Trophoblast cell (in vitro differentiated cells and primary cell): Measurements from ENCODE around the gene CELF5.
"Not testable (repeated sequence)": the region's sequence is repeated elsewhere in the genome, so short reads cannot be mapped to it uniquely, and the experiment has no call there.

ENCODE experiments used
- DNase-seq, 2 donors: peaks; one replicate each; pipeline ENCODE4 v3.0.0-alpha.2; 2016
- H2AFZ ChIP-seq: 2 replicates; pipeline ENCODE4 v1.6.1; 2013; ENCODE audit warnings: low read length, moderate library complexity, mild to moderate bottlenecking; ENCODE audit not compliant: insufficient read depth, poor library complexity
- H2AK5ac ChIP-seq: 2 replicates; pipeline ENCODE4 v1.6.1; 2013; ENCODE audit warnings: mild to moderate bottlenecking, low read length
- H2BK120ac ChIP-seq: 2 replicates; pipeline ENCODE4 v1.6.1; 2013; ENCODE audit warnings: low read length, mild to moderate bottlenecking, moderate library complexity; ENCODE audit not compliant: insufficient read depth, poor library complexity
- H2BK12ac ChIP-seq: 2 replicates; pipeline ENCODE4 v1.6.1; 2013; ENCODE audit warnings: mild to moderate bottlenecking, low read length, moderate library complexity
- H2BK5ac ChIP-seq: 2 replicates; pipeline ENCODE4 v1.6.1; 2013; ENCODE audit warnings: low read length, low read depth, moderate library complexity, mild to moderate bottlenecking; ENCODE audit not compliant: poor library complexity
- H3K14ac ChIP-seq: 2 replicates; pipeline ENCODE4 v1.6.1; 2013; ENCODE audit warnings: mild to moderate bottlenecking, low read length
- H3K18ac ChIP-seq: 2 replicates; pipeline ENCODE4 v1.6.1; 2013; ENCODE audit warnings: mild to moderate bottlenecking, low read length
- H3K23ac ChIP-seq: 2 replicates; pipeline ENCODE4 v1.6.1; 2013; ENCODE audit warnings: low read length
- H3K27ac ChIP-seq: 2 replicates; pipeline ENCODE4 v1.5.1; 2013; ENCODE audit warnings: low read depth, mild to moderate bottlenecking, inconsistent platforms, low read length, moderate library complexity
- H3K27me3 ChIP-seq: 2 replicates; pipeline ENCODE4 v1.6.1; 2013; ENCODE audit warnings: inconsistent platforms, mild to moderate bottlenecking, low read length, moderate library complexity; ENCODE audit not compliant: insufficient read depth
- H3K36me3 ChIP-seq, 2 experiments: 1 replicate in 1 of 2; 2 replicates in 1 of 2; pipeline ENCODE4 v1.6.1; 2013; ENCODE audit warnings: low read length in 2 of 2, mild to moderate bottlenecking in 2 of 2, moderate library complexity in 1 of 2; ENCODE audit not compliant: insufficient read depth in 2 of 2, control insufficient read depth in 1 of 2
- H3K4ac ChIP-seq: 2 replicates; pipeline ENCODE4 v1.6.1; 2013; ENCODE audit warnings: low read depth, mild to moderate bottlenecking, low read length, moderate library complexity
- H3K4me1 ChIP-seq, 2 experiments: 1 replicate in 1 of 2; 2 replicates in 1 of 2; pipeline ENCODE4 v1.6.1; 2013; ENCODE audit warnings: low read length in 2 of 2, mild to moderate bottlenecking in 2 of 2, moderate library complexity in 1 of 2; ENCODE audit not compliant: insufficient read depth in 2 of 2, control insufficient read depth in 1 of 2
- H3K4me2 ChIP-seq: 2 replicates; pipeline ENCODE4 v1.6.1; 2013; ENCODE audit warnings: inconsistent platforms, mild to moderate bottlenecking, low read length, moderate library complexity
- H3K4me3 ChIP-seq: 2 replicates; pipeline ENCODE4 v1.5.1; 2013; ENCODE audit warnings: mild to moderate bottlenecking, low read depth, low read length, inconsistent platforms
- H3K79me1 ChIP-seq: one replicate; pipeline ENCODE4 v1.6.1; 2013; ENCODE audit warnings: low read length
- H3K79me2 ChIP-seq: 2 replicates; pipeline ENCODE4 v1.6.1; 2013; ENCODE audit warnings: low read length, mild to moderate bottlenecking; ENCODE audit not compliant: control insufficient read depth, insufficient read depth, poor library complexity
- H3K9ac ChIP-seq: 2 replicates; pipeline ENCODE4 v1.6.1; 2013; ENCODE audit warnings: mild to moderate bottlenecking, low read length
- H3K9me3 ChIP-seq: 2 replicates; pipeline ENCODE4 v1.6.1; 2013; ENCODE audit warnings: low read depth, mild to moderate bottlenecking, control low read depth, inconsistent platforms, low read length; ENCODE audit not compliant: insufficient read depth
- H4K12ac ChIP-seq: 2 replicates; pipeline ENCODE4 v1.6.1; 2013; ENCODE audit warnings: low read depth, mild to moderate bottlenecking, low read length, moderate library complexity
- H4K8ac ChIP-seq: 2 replicates; pipeline ENCODE4 v1.6.1; 2013; ENCODE audit warnings: low read depth, mild to moderate bottlenecking, low read length, moderate library complexity
- H4K91ac ChIP-seq: one replicate; pipeline ENCODE4 v1.6.1; 2013; ENCODE audit warnings: low read depth, mild to moderate bottlenecking, low read length, moderate library complexity
- WGBS: extraction: QIAGEN DNeasy Blood & Tissue Kit; methylation state at CpG from one replicate; pipeline ENCODE4 v1.1.7; 2013; ENCODE audit warnings: missing lambda C conversion rate; ENCODE audit not compliant: insufficient read length, insufficient coverage; ENCODE audit errors: extremely low coverage; 5-methylcytosine and 5-hydroxymethylcytosine counted together

The CELF5 gene

GRCh38 chr19:3191806-3192104, 32.7 kb upstream of the CELF5 start:
- not testable (repeated sequence) for H3K27ac ChIP-seq, H3K14ac ChIP-seq, H3K9ac ChIP-seq, H2AFZ ChIP-seq, H2BK12ac ChIP-seq, H2AK5ac ChIP-seq, H3K23ac ChIP-seq, H3K4ac ChIP-seq, H3K9me3 ChIP-seq, H3K18ac ChIP-seq, DNase-seq, H3K4me1 ChIP-seq, H2BK5ac ChIP-seq, H2BK120ac ChIP-seq, H3K79me2 ChIP-seq, H4K12ac ChIP-seq, H4K91ac ChIP-seq, H3K4me2 ChIP-seq, H4K8ac ChIP-seq, H3K79me1 ChIP-seq, H3K27me3 ChIP-seq, H3K4me3 ChIP-seq
- peaks cover 36 to 39% of the 10 kb centered on the region in 2 experiments for H3K36me3 ChIP-seq
- no CpG with 5 or more reads among the region's 12 CpGs for WGBS

GRCh38 chr19:3192228-3192635, 32.2 kb upstream of the CELF5 start:
- H2AFZ ChIP-seq: no peak overlapping the region
- no peak overlapping the region for H2BK120ac ChIP-seq
- no peak for DNase-seq
- H3K79me2 ChIP-seq: peaks cover 4% of the 10 kb centered on the region
- no peaks in the 10 kb centered on the region for H3K27me3 ChIP-seq
- H3K4ac ChIP-seq: no peak overlapping the region
- no peaks in the 10 kb centered on the region for H3K79me1 ChIP-seq
- no peak overlapping the region for H3K14ac ChIP-seq
- H3K36me3 ChIP-seq: peaks cover 39 to 43% of the 10 kb centered on the region in 2 experiments
- H3K4me1 ChIP-seq: peaks cover 2 to 5% of the 10 kb centered on the region in 2 experiments
- H2BK12ac ChIP-seq: no peak overlapping the region
- no peak overlapping the region for H3K27ac ChIP-seq
- no peak overlapping the region for H2BK5ac ChIP-seq
- no CpG with 5 or more reads among the region's 32 CpGs for WGBS
- no peak overlapping the region for H3K18ac ChIP-seq
- H3K4me2 ChIP-seq: no peak overlapping the region
- H2AK5ac ChIP-seq: no peak overlapping the region
- no peaks in the 10 kb centered on the region for H3K9me3 ChIP-seq
- no peak overlapping the region for H4K91ac ChIP-seq
- H4K8ac ChIP-seq: no peak overlapping the region
- no peak overlapping the region for H3K23ac ChIP-seq
- no peak overlapping the region for H4K12ac ChIP-seq
- no peak overlapping the region for H3K4me3 ChIP-seq
- H3K9ac ChIP-seq: no peak overlapping the region

GRCh38 chr19:3192684-3193083, 31.8 kb upstream of the CELF5 start:
- H4K8ac ChIP-seq: no peak overlapping the region
- no peak overlapping the region for H2BK5ac ChIP-seq
- H4K12ac ChIP-seq: no peak overlapping the region
- H3K79me1 ChIP-seq: no peaks in the 10 kb centered on the region
- H3K79me2 ChIP-seq: no peaks in the 10 kb centered on the region
- no peak overlapping the region for H3K23ac ChIP-seq
- peaks cover 39 to 44% of the 10 kb centered on the region in 2 experiments for H3K36me3 ChIP-seq
- H3K27me3 ChIP-seq: no peaks in the 10 kb centered on the region
- no peak overlapping the region for H4K91ac ChIP-seq
- no peak overlapping the region for H3K4ac ChIP-seq
- H3K27ac ChIP-seq: no peak overlapping the region
- WGBS: no CpG with 5 or more reads among the region's 14 CpGs
- no peak overlapping the region for H2AK5ac ChIP-seq
- H3K9ac ChIP-seq: no peak overlapping the region
- no peak overlapping the region for H3K4me2 ChIP-seq
- H3K18ac ChIP-seq: no peak overlapping the region
- no peak overlapping the region for H2BK120ac ChIP-seq
- no peak overlapping the region for H3K4me3 ChIP-seq
- H2BK12ac ChIP-seq: no peak overlapping the region
- H3K9me3 ChIP-seq: no peaks in the 10 kb centered on the region
- no peak overlapping the region for H2AFZ ChIP-seq
- peaks cover 0 to under 1% of the 10 kb centered on the region in 2 experiments for H3K4me1 ChIP-seq
- DNase-seq: no peak
- H3K14ac ChIP-seq: no peak overlapping the region

- Histone ChIP-seq H3K14ac (no peak overlapping the region), H2BK120ac (no peak overlapping the region), H3K4me2 (no peak overlapping the region), H3K27ac (no peak overlapping the region), H3K36me3 (peaks cover 37 to 48% of the 10 kb centered on the region in 2 experiments), H2BK12ac (no peak overlapping the region), H4K91ac (no peak overlapping the region), H3K23ac (no peak overlapping the region), H2AK5ac (no peak overlapping the region), H3K9ac (no peak overlapping the region), H2AFZ (no peak overlapping the region), H3K4me3 (no peak overlapping the region), H3K4ac (no peak overlapping the region), H3K79me1 (no peaks in the 10 kb centered on the region), H4K12ac (no peak overlapping the region), H3K4me1 (no peaks in the 10 kb centered on the region), H3K27me3 (no peaks in the 10 kb centered on the region), H3K18ac (no peak overlapping the region), H3K9me3 (no peaks in the 10 kb centered on the region), H4K8ac (no peak overlapping the region), H2BK5ac (no peak overlapping the region), H3K79me2 (no peaks in the 10 kb centered on the region)
- WGBS: no CpG with 5 or more reads among the region's 40 CpGs
- no peak for DNase-seq
These were observed 31.0 kb upstream of the CELF5 start for GRCh38 chr19:3193256-3194105.
